Measurements from ENCODE around the gene SAMD4A.

- no peak for TF ChIP-seq CTCF (conservative IDR thresholded peaks at IDR 0.05)
- no peak for TF ChIP-seq ZFX (IDR thresholded peaks at IDR 0.05)
These were observed 28.9 kb upstream of the SAMD4A start for GRCh38 chr14:54538055-54538454.

Measured in C4-2B (cell line).